SHP77 treated with DMSO at 0.1 percent for 48 hours (cell line): Measurements from ENCODE around the gene OR9A2.
"Not testable (repeated sequence)": the region's sequence is repeated elsewhere in the genome, so short reads cannot be mapped to it uniquely, and the experiment has no call there.

Experiments used
- DNase-seq: peaks from one replicate; lab custom pipeline; 2025; lab: John Stamatoyannopoulos, UW

Gene OR9A2

GRCh38 chr7:143018931-143019330 is 8.0 kb downstream of the OR9A2 start:
- no peak for DNase-seq

GRCh38 chr7:143016996-143017395 is 9.9 kb downstream of the OR9A2 start:
- no peak for DNase-seq

- DNase-seq = no peak
These were observed 10.9 kb downstream of the OR9A2 start for GRCh38 chr7:143015926-143016490.

GRCh38 chr7:143015084-143015483 is 11.8 kb downstream of the OR9A2 start:
- no peak for DNase-seq

GRCh38 chr7:143013893-143014292 is 13.0 kb downstream of the OR9A2 start:
- no peak for DNase-seq

- DNase-seq = no peak
These were observed 13.5 kb downstream of the OR9A2 start for GRCh38 chr7:143013473-143013872.

- no peak for DNase-seq
These were observed 14.5 kb downstream of the OR9A2 start for GRCh38 chr7:143012409-143012808.

- no peak for DNase-seq
These were observed 14.9 kb downstream of the OR9A2 start for GRCh38 chr7:143012001-143012400.

GRCh38 chr7:143008007-143008901 is 18.7 kb downstream of the OR9A2 start:
- DNase-seq = peak; percentile 15

GRCh38 chr7:143005632-143006260 is 21.2 kb downstream of the OR9A2 start:
- DNase-seq = no peak

GRCh38 chr7:143003393-143004051 is 23.4 kb downstream of the OR9A2 start:
- DNase-seq = peak; percentile 11

GRCh38 chr7:143002898-143003297 is 24.0 kb downstream of the OR9A2 start:
- DNase-seq = no peak

- DNase-seq = no peak
These were observed 24.8 kb downstream of the OR9A2 start for GRCh38 chr7:143002106-143002505.

GRCh38 chr7:143000648-143001047 is 26.3 kb downstream of the OR9A2 start:
- no peak for DNase-seq

- DNase-seq = no peak
These were observed 27.1 kb downstream of the OR9A2 start for GRCh38 chr7:142999793-143000192.

GRCh38 chr7:142998966-142999365 is 28.0 kb downstream of the OR9A2 start:
- no peak for DNase-seq

- DNase-seq = no peak
These were observed 29.4 kb downstream of the OR9A2 start for GRCh38 chr7:142997456-142997989.

- no peak for DNase-seq
These were observed 34.5 kb downstream of the OR9A2 start for GRCh38 chr7:142992427-142992826.

GRCh38 chr7:142984297-142984696 is 42.6 kb downstream of the OR9A2 start:
- no peak for DNase-seq

GRCh38 chr7:142983825-142984224 is 43.1 kb downstream of the OR9A2 start:
- no peak for DNase-seq

- not testable (repeated sequence) for DNase-seq
These were observed 48.5 kb downstream of the OR9A2 start for GRCh38 chr7:142978402-142978801.
